Loucy (cell line): ENCODE measurements around the gene NAALADL1.
A peak's percentile ranks its signal among the peaks of the same experiment; 100 is the strongest.

ENCODE experiments used
- H2AFZ ChIP-seq: fragments of 200-600 bp; sonication (generic); 2 replicates; pipeline ENCODE4 v1.6.0; 2016; ENCODE audit warnings: antibody characterized with exemption, mild to moderate bottlenecking, low read length, moderate library complexity
- H3F3A ChIP-seq: fragments of 200-600 bp; 2 replicates; pipeline ENCODE4 v1.6.0; 2016; ENCODE audit warnings: antibody characterized with exemption, low read depth, mild to moderate bottlenecking
- H3K27me3 ChIP-seq: fragments of 200-600 bp; sonication (generic); 2 replicates; pipeline ENCODE4 v1.6.1; 2014; ENCODE audit warnings: low read length, mild to moderate bottlenecking; ENCODE audit not compliant: insufficient read depth, poor library complexity, severe bottlenecking
- H3K36me3 ChIP-seq: fragments of 200-600 bp; sonication (generic); 2 replicates; pipeline ENCODE4 v1.6.1; 2016; ENCODE audit warnings: low read length; ENCODE audit not compliant: insufficient read depth
- H3K4me1 ChIP-seq: fragments of 200-600 bp; sonication (generic); 2 replicates; pipeline ENCODE4 v1.5.1; 2014; ENCODE audit warnings: low read length, mild to moderate bottlenecking; ENCODE audit not compliant: insufficient read depth, poor library complexity, severe bottlenecking
- H3K4me2 ChIP-seq: fragments of 200-600 bp; sonication (generic); 2 replicates; pipeline ENCODE4 v1.6.0; 2014; ENCODE audit warnings: antibody characterized with exemption, low read length, low read depth, mild to moderate bottlenecking; ENCODE audit not compliant: poor library complexity, severe bottlenecking
- H3K4me3 ChIP-seq: fragments of 200-600 bp; sonication (generic); 2 replicates; pipeline ENCODE4 v1.5.1; 2014; ENCODE audit warnings: low read length, mild to moderate bottlenecking, mixed read lengths; ENCODE audit not compliant: poor library complexity, severe bottlenecking
- H3K79me2 ChIP-seq: fragments of 200-600 bp; sonication (generic); 2 replicates; pipeline ENCODE4 v1.6.1; 2014; ENCODE audit warnings: low read length; ENCODE audit not compliant: insufficient read depth
- H3K9ac ChIP-seq: fragments of 200-600 bp; sonication (generic); 2 replicates; pipeline ENCODE4 v1.6.0; 2014; ENCODE audit warnings: mild to moderate bottlenecking, low read depth, low read length, moderate library complexity; ENCODE audit not compliant: poor library complexity, severe bottlenecking
- H3K9me2 ChIP-seq: fragments of 200-600 bp; sonication (generic); replicated peaks from 2 replicates; pipeline ENCODE4 v1.6.1; 2016; ENCODE audit warnings: low read depth, low read length, mixed read lengths
- H3K9me3 ChIP-seq: fragments of 200-600 bp; sonication (generic); 2 replicates; pipeline ENCODE4 v1.6.1; 2014; ENCODE audit warnings: mild to moderate bottlenecking, antibody characterized with exemption, low read length, low read depth; ENCODE audit not compliant: insufficient read depth
- H4K20me1 ChIP-seq: fragments of 200-600 bp; sonication (generic); 2 replicates; pipeline ENCODE4 v1.6.0; 2014; ENCODE audit warnings: antibody characterized with exemption, low read length, mild to moderate bottlenecking; ENCODE audit not compliant: insufficient read depth, poor library complexity, severe bottlenecking
- CTCF ChIP-seq: fragments of 200-600 bp; sonication (generic); conservative IDR thresholded peaks from 2 replicates; pipeline ENCODE4 v1.5.1; 2014; ENCODE audit warnings: mild to moderate bottlenecking, antibody characterized with exemption, low read length
- EZH2phosphoT487 ChIP-seq: fragments of 200-600 bp; IDR thresholded peaks from 2 replicates; pipeline ENCODE4 v1.6.1; 2018; ENCODE audit warnings: antibody characterized with exemption, mild to moderate bottlenecking, moderate library complexity, borderline replicate concordance

NAALADL1 gene

GRCh38 chr11:65002706-65003105 lies 55.6 kb downstream of the NAALADL1 start:
- Histone ChIP-seq H3F3A (no peaks in the 10 kb centered on the region), H4K20me1 (no peaks in the 10 kb centered on the region), H3K9me2 (no peaks in the 10 kb centered on the region), H2AFZ (no peak overlapping the region), H3K4me3 (no peak overlapping the region), H3K9me3 (no peaks in the 10 kb centered on the region), H3K36me3 (no peaks in the 10 kb centered on the region), H3K27me3 (no peaks in the 10 kb centered on the region), H3K79me2 (no peaks in the 10 kb centered on the region), H3K9ac (no peak overlapping the region), H3K4me1 (no peaks in the 10 kb centered on the region), H3K4me2 (no peak overlapping the region)
- TF ChIP-seq EZH2phosphoT487, result no peak
- no peak for TF ChIP-seq CTCF

GRCh38 chr11:64999478-64999877 lies 58.9 kb downstream of the NAALADL1 start:
- Histone ChIP-seq H3K9me3 (no peaks in the 10 kb centered on the region), H3K9me2 (no peaks in the 10 kb centered on the region), H4K20me1 (no peaks in the 10 kb centered on the region), H3K36me3 (no peaks in the 10 kb centered on the region), H3K27me3 (no peaks in the 10 kb centered on the region), H3K4me3 (no peak overlapping the region), H3K4me1 (peaks cover 3% of the 10 kb centered on the region), H3K79me2 (no peaks in the 10 kb centered on the region), H3F3A (no peaks in the 10 kb centered on the region), H3K9ac (no peak overlapping the region), H2AFZ (no peak overlapping the region), H3K4me2 (no peak overlapping the region)
- TF ChIP-seq CTCF (no peak), EZH2phosphoT487 (no peak)

GRCh38 chr11:64998690-64999431 lies 59.5 kb downstream of the NAALADL1 start:
- Histone ChIP-seq H3K9ac (no peak overlapping the region), H3K36me3 (no peaks in the 10 kb centered on the region), H3K79me2 (no peaks in the 10 kb centered on the region), H2AFZ (peak overlapping the region; percentile 60; the same call in 1 of the 2 replicates), H3K4me2 (no peak overlapping the region), H3K4me1 (peaks cover 3% of the 10 kb centered on the region), H3K9me2 (no peaks in the 10 kb centered on the region), H3K27me3 (no peaks in the 10 kb centered on the region), H4K20me1 (no peaks in the 10 kb centered on the region), H3K9me3 (no peaks in the 10 kb centered on the region), H3K4me3 (no peak overlapping the region), H3F3A (no peaks in the 10 kb centered on the region)
- no peak for TF ChIP-seq CTCF
- no peak for TF ChIP-seq EZH2phosphoT487
